Right lobe of liver (tissue), 4 donors: ENCODE measurements around the gene SEPTIN5.

Source experiments
- POLR2A ChIP-seq: fragments of 450-650 bp; IDR thresholded peaks from one replicate; pipeline ENCODE4 v1.6.1; 2017; ENCODE audit warnings: antibody characterized with exemption, mild to moderate bottlenecking
- TF ChIP-seq, protein P1 (sequence below), 4 donors: fragments of 200-600 bp in 3 of 4; fragments of 450-650 bp in 1 of 4; IDR thresholded peaks; one replicate each; pipeline versions ENCODE4 v1.5.1 to v1.8.0; 2016 to 2022; ENCODE audit warnings: antibody characterized with exemption in 4 of 4, mild to moderate bottlenecking in 2 of 4
- donor health status: DM: no; HTN: no; CAD: no.
- donor health status: DM: no; HTN: no; CAD: no.
- donor health status: DM: no; HTN: yes; CAD: no.

DNA sequence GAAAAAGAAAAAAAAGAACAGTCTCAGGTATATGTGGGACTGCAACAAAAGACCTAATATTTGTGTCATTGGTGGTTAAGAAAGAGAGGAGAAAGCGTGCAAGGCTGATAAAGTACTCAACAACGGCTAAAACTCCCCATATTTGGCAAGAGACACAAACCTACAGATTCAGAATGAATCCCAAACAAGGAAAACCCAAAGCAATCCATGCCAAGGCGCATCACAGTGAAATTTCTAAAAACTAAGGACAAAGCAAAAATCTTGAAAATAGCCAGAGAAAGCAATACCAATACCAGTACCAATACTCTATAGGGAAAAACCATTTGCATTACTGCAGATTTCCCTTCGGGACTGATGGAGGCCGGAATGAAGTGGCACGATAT is 32.4 kb upstream of the SEPTIN5 start:
- TF ChIP-seq POLR2A = no peak
- TF ChIP-seq, protein P1, sequence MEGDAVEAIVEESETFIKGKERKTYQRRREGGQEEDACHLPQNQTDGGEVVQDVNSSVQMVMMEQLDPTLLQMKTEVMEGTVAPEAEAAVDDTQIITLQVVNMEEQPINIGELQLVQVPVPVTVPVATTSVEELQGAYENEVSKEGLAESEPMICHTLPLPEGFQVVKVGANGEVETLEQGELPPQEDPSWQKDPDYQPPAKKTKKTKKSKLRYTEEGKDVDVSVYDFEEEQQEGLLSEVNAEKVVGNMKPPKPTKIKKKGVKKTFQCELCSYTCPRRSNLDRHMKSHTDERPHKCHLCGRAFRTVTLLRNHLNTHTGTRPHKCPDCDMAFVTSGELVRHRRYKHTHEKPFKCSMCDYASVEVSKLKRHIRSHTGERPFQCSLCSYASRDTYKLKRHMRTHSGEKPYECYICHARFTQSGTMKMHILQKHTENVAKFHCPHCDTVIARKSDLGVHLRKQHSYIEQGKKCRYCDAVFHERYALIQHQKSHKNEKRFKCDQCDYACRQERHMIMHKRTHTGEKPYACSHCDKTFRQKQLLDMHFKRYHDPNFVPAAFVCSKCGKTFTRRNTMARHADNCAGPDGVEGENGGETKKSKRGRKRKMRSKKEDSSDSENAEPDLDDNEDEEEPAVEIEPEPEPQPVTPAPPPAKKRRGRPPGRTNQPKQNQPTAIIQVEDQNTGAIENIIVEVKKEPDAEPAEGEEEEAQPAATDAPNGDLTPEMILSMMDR (IDR thresholded peaks at IDR 0.05) = no peak
